ENCODE data around the gene CDK14. TPM values are rescaled to one million over a fixed set of nuclear protein-coding genes. Genes with fewer than 3 reads are reported as not detected.

The CDK14 gene
- total RNA-seq, result 10 to 100 TPM; 10.8 to 14.6 TPM

GRCh38 chr7:90595801-90596670, at the start of gene CDK14:
Gene CDK14 (plus strand): TSS chr7:90596321. CDS start chr7:90596628, 307 bp downstream.
- peak; percentile 45 for TF ChIP-seq CTCF (IDR thresholded peaks at IDR 0.05)
- H3K27me3 ChIP-seq (replicated peaks; ENCODE audit: insufficient read depth), result no peaks in the 10 kb centered on the region
- peaks cover 8 to 18% of the 10 kb centered on the region in 2 donors for H3K4me1 ChIP-seq (ENCODE audit: control insufficient read depth in 1 of 2, low read depth in 2 of 2)
- peak within 1 kb of the TSS; percentile 78 for H3K4me3 ChIP-seq
- H3K27ac ChIP-seq, result peak within 1 kb of the TSS; percentile 68 to 78
- H3K36me3 ChIP-seq, result no peaks in the 10 kb centered on the region
- ATAC-seq (ENCODE audit: insufficient number of reproducible peaks, low FRiP score, low read depth), result peak; percentile 45
- H3K9me3 ChIP-seq, result no peaks in the 10 kb centered on the region
- DNase-seq (ENCODE audit: low spot score), result peak; percentile 45

GRCh38 chr7:90551036-90551435, 45.1 kb upstream of the CDK14 start:
- no peak for DNase-seq (ENCODE audit: low spot score)
- H3K9me3 ChIP-seq, result no peaks in the 10 kb centered on the region
- TF ChIP-seq CTCF (IDR thresholded peaks at IDR 0.05), result no peak
- H3K27me3 ChIP-seq (replicated peaks; ENCODE audit: insufficient read depth), result no peaks in the 10 kb centered on the region
- H3K36me3 ChIP-seq, result no peaks in the 10 kb centered on the region
- H3K4me3 ChIP-seq, result no peak overlapping the region
- H3K4me1 ChIP-seq (ENCODE audit: control insufficient read depth in 1 of 2, low read depth in 2 of 2), result no peaks in the 10 kb centered on the region
- no peak for ATAC-seq (ENCODE audit: insufficient number of reproducible peaks, low FRiP score, low read depth)
- H3K27ac ChIP-seq, result no peak overlapping the region

GRCh38 chr7:90552521-90552920, 43.6 kb upstream of the CDK14 start:
- ATAC-seq (ENCODE audit: insufficient number of reproducible peaks, low FRiP score, low read depth) (no peak), DNase-seq (ENCODE audit: low spot score) (no peak)
- no peaks in the 10 kb centered on the region for H3K4me1 ChIP-seq (ENCODE audit: control insufficient read depth in 1 of 2, low read depth in 2 of 2)
- no peaks in the 10 kb centered on the region for H3K9me3 ChIP-seq
- no peak overlapping the region for H3K4me3 ChIP-seq
- H3K36me3 ChIP-seq, result no peaks in the 10 kb centered on the region
- no peaks in the 10 kb centered on the region for H3K27me3 ChIP-seq (replicated peaks; ENCODE audit: insufficient read depth)
- H3K27ac ChIP-seq, result no peak overlapping the region
- TF ChIP-seq CTCF (IDR thresholded peaks at IDR 0.05), result peak; percentile 30

GRCh38 chr7:90560730-90561129, 35.4 kb upstream of the CDK14 start:
- Histone ChIP-seq H3K27ac (no peak overlapping the region), H3K36me3 (no peaks in the 10 kb centered on the region), H3K9me3 (no peaks in the 10 kb centered on the region), H3K4me1 (ENCODE audit: control insufficient read depth in 1 of 2, low read depth in 2 of 2) (no peaks in the 10 kb centered on the region), H3K4me3 (no peak overlapping the region), H3K27me3 (replicated peaks; ENCODE audit: insufficient read depth) (no peaks in the 10 kb centered on the region)
- DNase-seq (ENCODE audit: low spot score) (no peak), ATAC-seq (ENCODE audit: insufficient number of reproducible peaks, low FRiP score, low read depth) (no peak)
- no peak for TF ChIP-seq CTCF (IDR thresholded peaks at IDR 0.05)

GRCh38 chr7:90563286-90563685, 32.8 kb upstream of the CDK14 start:
- Histone ChIP-seq H3K4me3 (no peak overlapping the region), H3K27ac (no peak overlapping the region), H3K4me1 (ENCODE audit: control insufficient read depth in 1 of 2, low read depth in 2 of 2) (no peaks in the 10 kb centered on the region), H3K27me3 (replicated peaks; ENCODE audit: insufficient read depth) (no peaks in the 10 kb centered on the region), H3K9me3 (no peaks in the 10 kb centered on the region), H3K36me3 (no peaks in the 10 kb centered on the region)
- no peak for ATAC-seq (ENCODE audit: insufficient number of reproducible peaks, low FRiP score, low read depth)
- TF ChIP-seq CTCF (IDR thresholded peaks at IDR 0.05), result no peak
- DNase-seq (ENCODE audit: low spot score), result no peak

Measured in thoracic aorta (tissue), 2 donors.